GM21786 (cell line): ENCODE data around the gene AHCYL2.
A peak's percentile ranks its signal among the peaks of the same experiment; 100 is the strongest.
"Not testable (repeated sequence)": the region's sequence is repeated elsewhere in the genome, so short reads cannot be mapped to it uniquely, and the experiment has no call there.

Experiments used
- ATAC-seq: cut with Tn5 transposase; IDR thresholded peaks from one replicate; pipeline ENCODE4 v1.9.1; 2021; ENCODE audit not compliant: unreplicated experiment

The AHCYL2 gene

DNA sequence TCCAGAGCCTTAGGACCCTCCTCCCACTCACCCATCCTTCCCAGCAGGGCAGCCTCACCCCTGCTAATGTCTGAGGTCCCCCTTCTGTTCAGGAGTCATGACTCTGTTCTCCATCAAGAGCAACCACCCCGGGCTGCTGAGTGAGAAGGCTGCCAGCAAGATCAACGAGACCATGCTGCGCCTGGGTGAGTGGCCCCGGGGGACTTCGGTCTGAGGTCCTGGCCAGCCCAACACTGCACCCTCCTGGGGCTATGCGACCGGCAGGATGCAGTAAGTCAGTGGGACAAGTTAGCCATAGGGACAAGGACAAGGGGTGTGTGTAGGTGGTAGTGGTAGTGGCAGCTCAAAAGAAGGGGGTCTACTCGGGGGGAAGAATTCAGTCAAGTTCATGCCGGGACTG lies 16.2 kb upstream of the AHCYL2 start:
- no peak for ATAC-seq

DNA sequence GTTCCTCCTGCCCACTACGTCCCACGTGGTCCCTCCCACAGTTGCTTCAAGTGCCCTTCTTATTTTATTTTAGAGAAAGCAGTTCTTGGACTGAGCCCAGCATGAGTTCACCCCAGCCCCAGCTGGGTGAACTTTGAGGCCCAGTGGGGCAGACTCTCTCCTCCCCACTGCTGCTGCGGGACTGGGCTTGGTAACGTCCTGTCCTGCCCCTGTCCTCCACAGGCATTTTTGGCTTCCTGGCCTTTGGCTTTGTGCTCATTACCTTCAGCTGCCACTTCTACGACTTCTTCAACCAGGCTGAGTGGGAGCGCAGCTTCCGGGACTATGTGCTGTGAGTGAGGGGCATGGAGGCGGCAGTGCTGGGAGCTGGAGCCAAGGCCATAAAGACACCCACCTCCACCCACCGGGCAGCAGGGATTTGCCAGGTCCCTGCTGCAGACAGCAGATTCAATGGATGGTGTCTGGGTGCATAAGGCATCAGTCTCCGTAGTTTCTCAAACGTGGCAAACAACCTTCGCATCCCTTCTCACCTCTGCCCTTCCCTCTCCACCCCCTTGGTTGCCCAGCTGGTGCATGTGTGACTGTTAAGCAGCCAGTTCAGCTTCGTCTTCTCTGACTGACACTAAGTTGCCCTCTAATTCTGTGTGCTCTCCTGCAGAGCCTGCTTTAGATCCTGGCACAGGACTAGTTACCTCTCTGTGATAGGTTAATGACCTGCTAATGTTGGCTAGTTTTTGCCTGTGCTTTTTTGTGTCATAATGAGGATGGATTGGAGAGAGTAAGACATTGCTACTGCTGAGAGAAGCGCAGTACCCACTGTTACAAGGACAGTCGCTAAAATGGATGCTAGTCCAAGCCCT lies 15.5 kb upstream of the AHCYL2 start:
- ATAC-seq = no peak

DNA sequence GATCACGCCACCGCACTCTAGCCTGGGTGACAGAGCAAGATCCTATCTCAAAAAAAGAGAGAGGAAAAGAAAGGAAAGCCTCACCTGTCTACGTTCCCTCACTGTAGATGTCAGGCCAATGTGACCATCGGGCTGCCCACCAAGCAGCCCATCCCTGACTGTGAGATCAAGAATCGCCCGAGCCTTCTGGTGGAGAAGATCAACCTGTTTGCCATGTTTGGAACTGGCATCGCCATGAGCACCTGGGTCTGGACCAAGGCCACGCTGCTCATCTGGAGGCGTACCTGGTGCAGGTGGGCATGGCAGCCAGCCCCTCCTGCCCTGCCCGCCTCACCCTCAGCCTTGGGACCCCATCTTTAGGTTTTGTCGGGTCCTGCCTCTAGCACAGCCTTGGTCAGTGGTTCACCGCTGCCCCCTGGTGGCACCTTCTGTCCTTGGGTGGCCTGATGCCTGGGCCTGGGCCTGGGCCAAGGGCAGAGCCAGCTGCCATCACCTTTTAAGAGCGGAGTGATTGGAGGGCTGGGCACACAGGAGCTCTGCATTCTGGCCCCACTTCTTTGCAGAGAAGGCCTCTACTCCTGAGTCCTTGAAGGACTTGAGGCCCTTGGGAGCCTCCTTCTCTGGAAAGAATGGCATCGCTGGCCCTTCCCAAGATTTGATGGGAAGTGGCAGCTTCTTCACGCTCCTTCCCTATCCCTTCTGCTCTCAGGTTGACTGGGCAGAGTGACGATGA lies 14.4 kb upstream of the AHCYL2 start:
- no peak for ATAC-seq

DNA sequence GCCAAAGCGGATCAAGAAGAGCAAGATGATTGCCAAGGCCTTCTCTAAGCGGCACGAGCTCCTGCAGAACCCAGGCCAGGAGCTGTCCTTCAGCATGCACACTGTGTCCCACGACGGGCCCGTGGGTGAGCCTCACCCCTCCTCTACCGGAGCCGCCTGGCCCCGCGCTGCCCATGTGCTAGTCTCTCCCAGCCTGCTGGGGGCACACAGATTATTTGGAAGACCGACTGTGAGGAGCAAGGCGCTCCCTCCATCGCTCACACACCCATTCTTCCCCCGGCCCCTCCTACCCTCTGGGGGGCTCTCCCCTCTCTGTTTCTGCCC lies 13.9 kb upstream of the AHCYL2 start:
- ATAC-seq = no peak

DNA sequence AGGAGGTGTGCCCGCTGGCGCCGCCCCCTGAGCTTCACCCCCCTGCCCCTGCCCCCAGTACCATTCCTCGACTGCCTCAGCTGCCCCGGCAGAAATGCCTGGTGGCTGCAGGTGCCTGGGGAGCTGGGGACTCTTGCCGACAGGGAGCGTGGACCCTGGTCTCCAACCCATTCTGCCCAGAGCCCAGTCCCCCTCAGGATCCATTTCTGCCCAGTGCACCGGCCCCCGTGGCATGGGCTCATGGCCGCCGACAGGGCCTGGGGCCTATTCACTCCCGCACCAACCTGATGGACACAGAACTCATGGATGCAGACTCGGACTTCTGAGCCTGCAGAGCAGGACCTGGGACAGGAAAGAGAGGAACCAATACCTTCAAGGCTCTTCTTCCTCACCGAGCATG lies 12.7 kb upstream of the AHCYL2 start:
- no peak for ATAC-seq

DNA sequence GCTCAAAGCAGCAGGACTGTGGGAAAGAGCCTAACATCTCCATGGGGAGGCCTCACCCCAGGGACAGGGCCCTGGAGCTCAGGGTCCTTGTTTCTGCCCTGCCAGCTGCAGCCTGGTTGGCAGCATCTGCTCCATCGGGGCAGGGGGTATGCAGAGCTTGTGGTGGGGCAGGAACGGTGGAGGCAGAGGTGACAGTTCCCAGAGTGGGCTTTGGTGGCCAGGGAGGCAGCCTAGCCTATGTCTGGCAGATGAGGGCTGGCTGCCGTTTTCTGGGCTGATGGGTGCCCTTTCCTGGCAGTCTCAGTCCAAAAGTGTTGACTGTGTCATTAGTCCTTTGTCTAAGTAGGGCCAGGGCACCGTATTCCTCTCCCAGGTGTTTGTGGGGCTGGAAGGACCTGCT lies 12.2 kb upstream of the AHCYL2 start:
- no peak for ATAC-seq

DNA sequence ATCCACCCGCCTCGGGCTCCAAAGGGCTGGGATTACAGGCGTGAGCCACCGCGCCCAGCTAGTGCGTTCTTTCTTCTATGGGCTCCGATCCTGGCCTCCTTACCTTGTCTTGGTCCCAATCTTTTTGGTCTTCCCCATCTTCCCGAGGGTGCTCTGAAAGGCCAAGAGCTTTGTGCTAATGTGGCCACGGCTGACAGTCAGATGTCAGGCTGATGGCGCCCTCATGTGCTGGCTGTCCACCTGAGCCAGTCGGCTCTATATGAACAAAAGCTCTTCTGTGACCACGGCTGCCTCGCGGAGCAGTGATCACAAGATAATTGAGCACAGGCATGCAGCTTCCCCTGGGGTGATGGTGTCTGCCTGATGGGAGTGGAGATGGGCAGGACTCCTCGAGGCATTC lies 11.0 kb upstream of the AHCYL2 start:
- no peak for ATAC-seq

DNA sequence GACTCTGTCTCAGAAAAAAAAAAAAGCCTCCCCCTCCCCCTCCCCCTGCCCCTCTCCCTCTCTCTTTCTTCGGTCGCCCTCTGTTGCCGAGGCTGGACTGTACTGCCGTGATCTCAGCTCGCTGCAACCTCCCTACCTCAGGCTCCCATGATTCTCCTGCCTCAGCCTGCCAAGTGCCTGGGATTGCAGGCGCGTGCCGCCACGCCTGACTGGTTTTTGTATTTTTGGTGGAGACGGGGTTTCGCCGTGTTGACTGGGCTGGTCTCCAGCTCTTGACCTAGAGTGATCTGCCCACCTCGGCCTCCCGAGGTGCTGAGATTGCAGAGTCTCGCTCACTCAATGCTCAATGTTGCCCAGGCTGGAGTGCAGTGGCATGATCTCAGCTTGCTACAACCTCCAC lies 9.1 kb upstream of the AHCYL2 start:
- not testable (repeated sequence) for ATAC-seq

DNA sequence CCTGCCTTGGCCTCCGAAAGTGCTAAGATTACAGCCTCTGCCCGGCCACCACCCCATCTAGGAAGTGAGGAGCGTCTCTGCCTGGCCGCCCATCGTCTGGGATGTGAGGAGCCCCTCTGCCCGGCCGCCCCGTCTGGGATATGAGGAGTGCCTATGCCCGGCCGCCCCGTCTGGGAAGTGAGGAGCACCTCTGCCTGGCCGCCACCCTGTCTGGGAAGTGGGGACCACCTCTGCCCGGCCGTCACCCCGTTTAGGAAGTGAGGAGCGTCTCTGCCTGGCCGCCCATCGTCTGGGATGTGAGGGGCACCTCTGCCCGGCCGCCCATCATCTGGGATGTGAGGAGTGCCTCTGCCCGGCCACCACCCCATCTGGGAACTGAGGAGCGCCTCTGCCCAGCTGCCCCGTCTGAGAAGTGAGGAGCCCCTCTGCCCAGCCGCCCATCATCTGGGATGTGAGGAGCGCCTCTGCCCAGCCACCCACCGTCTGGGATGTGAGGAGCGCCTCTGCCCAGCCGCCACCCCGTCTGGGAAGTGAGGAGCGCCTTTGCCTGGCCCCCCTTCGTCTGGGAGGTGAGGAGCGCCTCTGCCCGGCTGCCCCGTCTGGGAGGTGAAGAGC lies 8.6 kb upstream of the AHCYL2 start:
- ATAC-seq = not testable (repeated sequence)

DNA sequence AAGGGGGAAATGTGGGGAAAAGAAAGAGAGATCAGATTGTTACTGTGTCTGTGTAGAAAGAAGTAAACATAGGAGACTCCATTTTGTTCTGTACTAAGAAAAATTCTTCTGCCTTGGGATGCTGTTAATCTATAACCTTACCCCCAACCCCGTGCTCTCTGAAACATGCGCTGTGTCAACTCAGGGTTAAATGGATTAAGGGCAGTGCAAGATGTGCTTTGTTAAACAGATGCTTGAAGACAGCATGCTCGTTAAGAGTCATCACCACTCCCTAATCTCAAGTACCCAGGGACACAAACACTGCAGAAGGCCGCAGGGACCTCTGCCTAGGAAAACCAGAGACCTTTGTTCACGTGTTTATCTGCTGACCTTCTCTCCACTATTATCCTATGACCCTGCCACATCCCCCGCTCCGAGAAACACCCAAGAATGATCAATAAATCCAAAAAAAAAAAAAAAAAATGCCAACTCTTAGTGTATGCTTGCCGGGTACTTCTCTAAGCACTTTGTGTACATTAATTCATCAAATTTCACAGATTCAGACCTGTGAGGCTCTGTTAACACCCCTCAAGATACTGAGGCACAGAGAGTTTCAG lies 7.9 kb upstream of the AHCYL2 start:
- ATAC-seq = not testable (repeated sequence)

DNA sequence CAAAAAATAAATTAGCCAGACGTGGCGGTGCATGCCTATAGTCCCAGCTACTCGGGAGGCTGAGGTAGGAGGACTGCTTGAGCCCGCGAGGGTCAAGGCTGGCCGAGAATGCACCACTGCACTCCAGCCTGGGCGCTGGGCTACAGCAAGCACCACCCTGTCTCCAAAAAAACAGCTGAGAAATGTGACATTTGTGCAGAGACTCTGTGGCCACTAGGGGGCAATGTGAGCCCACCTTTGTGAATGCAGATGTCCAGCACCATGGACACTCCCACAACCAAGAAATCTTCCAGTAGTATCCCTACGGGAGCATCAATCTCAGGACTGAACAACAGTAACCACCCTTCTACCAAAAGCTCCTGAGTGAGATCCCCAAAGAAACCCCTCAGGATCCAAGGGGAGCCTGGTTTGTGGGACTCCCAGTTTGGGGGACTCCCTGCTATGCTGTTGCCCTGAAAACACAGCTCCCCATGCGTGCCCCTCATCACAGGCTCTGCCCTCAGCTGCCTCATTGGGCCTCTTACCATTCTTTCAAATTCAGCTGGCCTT lies 6.2 kb upstream of the AHCYL2 start:
- ATAC-seq = no peak

DNA sequence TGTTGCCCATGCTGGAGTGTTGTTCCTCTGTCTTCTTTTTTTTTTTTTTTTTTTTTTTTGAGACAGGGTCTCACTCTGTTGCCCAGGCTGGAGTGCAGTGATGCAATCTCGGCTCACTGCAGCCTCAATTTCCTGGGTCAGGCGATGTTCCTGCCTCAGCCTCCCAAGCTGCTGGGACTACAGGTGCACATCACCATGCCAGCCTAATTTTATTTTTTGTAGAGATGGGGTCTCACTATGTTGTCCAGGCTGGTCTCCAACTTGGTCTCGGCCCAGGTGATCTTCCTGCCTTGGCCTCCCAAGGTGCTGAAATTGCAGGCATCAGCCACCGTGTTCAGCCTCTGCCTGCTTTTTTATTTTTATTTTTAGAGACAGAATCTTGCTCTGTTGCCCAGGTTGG lies 5.7 kb upstream of the AHCYL2 start:
- ATAC-seq = not testable (repeated sequence)

DNA sequence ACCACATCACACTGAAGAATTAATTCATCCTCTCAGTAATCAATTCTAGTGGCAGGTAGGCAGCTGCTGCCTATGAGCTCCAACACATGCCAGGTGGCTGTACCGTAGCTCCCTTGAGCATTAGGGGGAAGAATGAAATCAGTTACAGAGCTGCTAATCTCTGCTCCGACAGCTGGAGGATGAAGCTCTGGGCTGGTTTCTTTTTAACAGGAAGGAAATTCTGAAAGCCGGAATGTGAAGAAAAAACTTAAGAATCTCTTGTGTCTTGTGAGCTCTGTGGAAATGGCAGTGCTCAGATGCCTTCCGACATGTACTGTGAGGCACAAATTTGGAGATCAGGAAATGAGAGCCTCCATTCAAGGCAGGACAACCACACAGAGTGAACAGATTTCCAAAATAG lies 2.8 kb upstream of the AHCYL2 start:
- no peak for ATAC-seq

DNA sequence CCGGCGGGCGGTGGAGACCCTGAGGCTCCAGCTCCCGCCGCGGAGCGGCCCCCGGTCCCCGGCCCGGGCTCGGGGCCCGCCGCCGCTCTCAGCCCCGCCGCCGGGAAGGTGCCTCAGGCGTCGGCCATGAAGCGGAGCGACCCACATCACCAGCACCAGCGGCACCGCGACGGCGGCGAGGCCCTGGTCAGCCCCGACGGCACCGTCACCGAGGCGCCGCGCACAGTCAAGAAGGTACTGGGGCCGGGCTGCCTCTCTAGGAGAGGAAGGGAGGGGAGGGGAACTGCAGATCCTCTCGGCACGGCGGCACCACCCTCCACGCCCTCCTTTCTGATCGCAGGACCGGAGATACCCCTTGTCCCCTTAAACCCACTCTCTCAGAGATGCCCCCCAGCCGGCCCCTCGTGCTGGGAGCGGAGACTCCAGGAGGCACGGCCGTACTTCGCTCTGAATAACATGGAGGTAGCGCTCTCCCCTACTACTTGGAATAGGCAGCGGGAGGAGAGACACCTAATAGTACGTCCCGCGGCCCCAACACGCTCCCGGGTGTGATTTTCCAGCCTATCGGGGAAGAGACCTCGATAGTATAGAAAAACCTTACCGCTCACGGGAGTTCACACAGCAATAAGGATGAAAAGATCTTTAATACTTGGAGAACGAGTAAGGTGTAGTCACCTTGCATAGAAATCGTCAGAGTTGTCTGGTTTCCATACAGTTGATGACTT lies 538 bp downstream of the AHCYL2 start:
- ATAC-seq = peak; percentile 23

DNA sequence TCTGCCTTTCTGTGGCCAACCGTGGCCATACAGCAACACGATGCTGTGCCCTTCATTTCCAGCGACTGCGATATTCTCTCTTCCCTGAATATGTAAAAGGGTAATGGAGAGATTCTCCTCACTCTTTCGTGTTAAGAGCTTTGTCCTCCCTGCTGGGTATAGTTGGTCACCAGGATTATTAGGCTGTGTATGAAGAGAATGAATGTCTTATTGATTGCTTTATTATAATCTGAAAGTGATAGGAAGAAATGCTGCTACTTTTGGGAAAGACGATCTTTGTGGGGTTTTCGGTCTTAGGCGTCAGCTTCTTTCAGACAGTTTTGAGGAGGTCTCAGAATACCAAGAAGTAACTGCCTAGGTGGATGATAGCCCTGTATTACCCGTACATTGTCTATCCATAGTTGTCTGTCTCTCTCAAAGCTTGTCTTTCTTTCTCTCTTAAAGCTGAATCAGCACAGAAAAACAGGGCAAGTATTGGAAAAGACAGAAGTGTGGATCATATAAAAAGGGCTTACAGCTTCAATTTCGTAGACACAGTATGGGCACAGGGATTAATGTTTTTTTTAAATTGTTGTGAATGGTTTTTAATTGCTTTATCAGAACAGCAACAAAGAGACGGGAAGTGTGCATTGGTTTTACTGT lies 1.2 kb downstream of the AHCYL2 start:
- no peak for ATAC-seq

DNA sequence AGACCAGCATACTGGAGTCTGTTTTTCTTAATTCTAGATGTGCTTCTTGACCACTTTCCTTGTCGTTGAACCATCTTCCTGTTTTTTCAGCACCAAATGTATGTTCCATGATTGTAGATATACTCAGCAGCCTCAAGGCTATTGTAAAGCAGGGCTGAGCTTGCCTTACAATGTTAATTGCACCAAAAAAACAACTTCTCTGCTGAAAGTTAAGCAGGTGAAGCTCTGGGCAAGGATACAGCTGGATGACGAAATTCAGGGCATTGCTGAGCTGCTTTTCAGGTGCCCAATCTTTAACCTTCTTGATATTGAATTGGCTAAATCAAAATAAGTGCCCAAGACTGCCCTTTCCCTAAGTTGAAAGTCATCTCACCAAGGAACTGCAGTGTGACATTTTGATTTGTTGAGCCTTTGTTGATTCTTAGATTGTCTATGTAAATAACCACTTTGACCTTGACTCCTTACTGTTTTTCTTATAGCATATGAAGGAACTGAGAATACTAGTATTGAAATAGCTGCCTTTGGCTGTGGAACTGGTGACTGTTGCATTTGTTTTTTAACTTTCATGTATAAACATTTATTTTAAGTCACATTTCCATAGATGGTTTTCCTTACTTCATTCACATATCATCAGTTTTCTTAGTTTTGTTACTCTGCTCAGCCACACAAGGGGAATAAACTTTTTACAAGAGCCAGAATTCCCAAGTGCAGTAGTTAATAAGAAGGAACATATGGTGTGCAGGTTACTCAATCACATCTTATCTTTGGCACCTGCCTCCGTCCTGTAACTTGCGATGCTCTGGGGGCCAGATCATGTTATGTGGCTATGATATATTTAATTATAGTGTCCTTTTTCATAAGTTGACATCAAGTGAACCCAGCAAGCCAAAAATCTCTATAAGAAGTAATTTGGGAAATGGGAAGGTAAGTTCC lies 3.1 kb downstream of the AHCYL2 start:
- ATAC-seq = no peak

DNA sequence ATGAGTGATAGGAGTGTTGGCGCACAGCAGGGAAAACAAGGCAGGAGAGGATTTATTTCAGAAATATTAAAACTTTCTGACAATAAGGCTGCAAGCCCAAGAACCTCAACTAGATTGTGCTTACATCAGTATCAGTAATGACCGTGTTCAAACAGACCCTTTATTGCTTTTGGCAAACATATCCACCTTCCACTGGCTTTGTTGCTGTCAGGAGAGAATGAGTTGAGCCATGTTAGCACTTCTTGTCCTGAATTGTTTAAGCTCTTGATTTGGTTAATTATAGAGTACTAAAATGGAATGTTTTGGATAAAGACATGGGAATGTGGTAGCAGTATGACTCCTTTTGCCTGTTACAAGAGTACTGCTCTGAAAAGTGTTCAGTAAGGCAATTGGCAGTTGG lies 3.8 kb downstream of the AHCYL2 start:
- ATAC-seq = no peak

DNA sequence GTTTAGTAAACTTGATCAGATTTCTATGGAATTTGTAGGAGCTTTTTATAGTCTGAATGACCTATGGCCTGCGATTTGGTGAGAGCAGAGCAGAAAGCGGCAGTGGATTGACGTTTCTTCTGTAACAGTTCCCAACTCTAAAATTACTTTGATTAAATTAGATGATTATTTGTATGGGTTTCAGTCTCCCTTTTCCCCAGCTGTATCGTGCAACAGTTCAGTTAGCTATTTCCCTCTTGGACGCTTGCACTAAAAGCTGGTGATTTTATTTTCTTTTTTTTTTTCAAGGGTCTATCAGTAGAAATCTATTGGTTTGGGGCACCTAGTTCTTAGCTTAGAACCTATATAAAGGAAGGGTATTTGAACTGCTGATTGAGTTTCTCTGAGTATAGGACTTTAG lies 6.8 kb downstream of the AHCYL2 start:
- no peak for ATAC-seq

DNA sequence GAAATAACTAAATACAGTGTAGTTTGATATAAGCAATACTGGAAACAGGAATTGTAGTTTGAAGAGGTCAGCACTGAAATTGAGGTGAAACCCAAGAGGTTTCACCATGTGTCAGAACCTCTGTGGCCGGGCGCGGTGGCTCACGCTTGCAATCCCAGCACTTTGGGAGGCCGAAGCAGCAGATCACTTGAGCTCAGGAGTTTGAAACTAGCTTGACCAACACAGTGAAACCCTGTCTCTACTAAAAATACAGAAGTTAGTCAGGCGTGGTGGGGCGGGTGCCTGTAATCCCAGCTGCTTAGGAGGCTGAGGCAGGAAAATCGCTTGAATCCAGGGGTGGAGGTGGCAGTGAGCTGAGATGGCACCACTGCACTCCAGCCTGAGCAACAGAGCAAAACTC lies 13.7 kb downstream of the AHCYL2 start:
- ATAC-seq = no peak
